ENCODE measurements around the gene SELENOO. TPM values are rescaled to one million over a fixed set of nuclear protein-coding genes. Genes with fewer than 3 reads are reported as not detected.
"Not testable (repeated sequence)": the region's sequence is repeated elsewhere in the genome, so short reads cannot be mapped to it uniquely, and the experiment has no call there.

The SELENOO gene
- 6.1 TPM for total RNA-seq

DNA sequence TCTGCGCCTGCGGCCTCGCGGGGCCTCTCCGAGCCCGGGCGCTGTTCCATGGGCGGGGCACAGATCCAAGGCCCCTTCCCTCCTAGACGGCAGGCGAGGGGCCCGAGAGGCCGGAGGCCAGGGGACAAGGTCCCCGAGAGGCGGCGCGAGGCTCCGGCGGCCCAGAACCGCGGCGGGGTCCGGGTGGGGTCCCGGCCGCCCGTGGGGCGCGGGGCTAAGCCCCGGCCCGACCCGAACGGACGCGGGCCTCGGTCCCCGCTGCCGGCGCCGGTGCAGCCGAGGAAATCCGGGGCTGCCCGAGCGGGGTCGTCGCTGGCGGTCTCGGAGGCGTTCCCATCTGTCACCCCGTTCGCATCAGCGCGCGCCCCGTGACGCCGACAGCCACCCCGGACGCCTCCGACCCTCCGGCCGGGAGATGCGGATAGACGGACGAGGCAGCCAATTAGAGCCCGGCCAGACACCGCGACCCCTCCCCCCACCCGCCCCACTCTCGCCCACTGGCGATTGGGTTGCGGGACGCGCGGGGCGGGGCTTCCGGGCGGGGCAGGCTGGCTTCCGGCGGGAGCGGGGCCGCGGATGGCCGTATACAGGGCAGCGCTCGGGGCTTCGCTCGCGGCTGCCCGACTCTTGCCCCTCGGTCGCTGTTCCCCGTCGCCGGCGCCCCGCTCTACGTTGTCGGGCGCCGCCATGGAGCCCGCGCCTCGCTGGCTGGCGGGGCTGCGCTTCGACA lies at the start of gene SELENOO:
Gene SELENOO, plus strand, starts transcription at position 551 of the 730 bp plus-strand sequence. Its CDS starts 26 bp downstream, at position 577.
- peak; percentile 100 for DNase-seq (ENCODE audit: low spot score in 2 of 2)
- FAIRE-seq = no peak

DNA sequence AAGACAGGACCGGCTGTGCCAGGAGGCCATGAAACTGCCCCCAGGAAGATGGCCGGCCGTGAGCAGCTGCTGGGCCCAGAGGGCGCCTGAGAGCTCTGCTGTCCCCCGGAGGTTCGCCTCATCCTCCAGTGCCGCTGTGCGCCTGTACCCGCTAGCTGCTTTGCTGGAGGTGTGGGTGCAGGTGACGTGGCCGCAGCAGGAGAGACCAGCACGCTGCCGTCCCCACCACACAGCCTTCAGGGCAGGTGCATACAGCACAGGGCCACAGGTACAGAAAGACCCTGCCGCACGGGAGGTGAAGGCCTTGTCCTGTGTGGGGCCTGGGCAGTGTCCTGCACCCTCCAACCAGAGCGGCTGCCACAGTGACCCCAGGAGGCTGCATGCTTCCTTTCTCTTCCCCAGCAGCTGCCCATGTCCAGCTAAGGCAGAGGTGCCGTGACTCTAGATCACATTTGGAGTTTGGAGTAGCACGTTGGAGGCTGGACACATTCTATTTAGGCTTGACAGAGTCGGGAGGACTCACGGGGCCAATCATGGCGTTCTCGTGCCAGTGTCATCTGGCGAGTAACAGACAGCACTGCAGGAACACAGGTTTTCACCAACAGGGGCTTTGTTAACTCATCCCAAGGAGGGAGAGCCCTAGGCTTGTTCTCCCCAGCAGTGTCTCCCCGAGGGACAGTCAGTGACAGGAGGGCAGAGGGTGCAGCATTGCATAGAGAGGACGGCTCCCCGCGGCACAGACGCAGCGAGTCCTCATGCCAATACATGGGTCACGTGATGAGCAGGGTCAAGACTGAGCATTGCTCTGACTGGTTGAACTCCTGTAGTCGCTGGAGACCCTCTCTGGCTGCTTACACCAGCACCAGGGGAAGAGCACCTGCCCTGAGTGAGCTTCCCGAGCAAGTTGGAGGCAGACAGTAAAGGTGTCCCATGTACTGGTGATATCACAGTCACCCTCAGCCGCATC lies 49.0 kb upstream of the SELENOO start:
- FAIRE-seq (no peak), DNase-seq (ENCODE audit: low spot score in 2 of 2) (no peak)

- FAIRE-seq (no peak), DNase-seq (ENCODE audit: low spot score in 2 of 2) (no peak)
These were observed 47.6 kb upstream of the SELENOO start for GRCh38 chr22:50153056-50153755.

DNA sequence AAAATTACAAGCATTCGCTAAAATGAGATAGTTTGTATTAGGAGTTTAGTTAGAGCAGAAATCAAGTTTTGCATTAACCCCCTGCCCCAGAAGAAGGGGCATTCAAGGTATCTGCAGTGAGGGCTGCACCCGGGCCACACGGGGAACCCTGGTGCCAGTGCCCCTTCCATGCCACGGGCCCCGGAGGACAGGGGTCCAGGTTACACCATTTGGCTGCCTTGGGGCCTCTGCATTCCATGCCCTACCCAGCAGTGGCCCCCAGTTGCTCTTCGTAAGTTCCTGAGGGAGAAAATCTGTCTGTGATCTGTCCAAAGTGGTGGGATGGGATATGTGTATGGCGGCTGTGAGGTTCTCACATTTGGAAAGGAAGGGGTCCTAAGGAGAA lies 47.1 kb upstream of the SELENOO start:
- FAIRE-seq = no peak
- no peak for DNase-seq (ENCODE audit: low spot score in 2 of 2)

GRCh38 chr22:50157709-50158375 lies 43.0 kb upstream of the SELENOO start:
- DNase-seq (ENCODE audit: low spot score in 2 of 2) (no peak), FAIRE-seq (no peak)

DNA sequence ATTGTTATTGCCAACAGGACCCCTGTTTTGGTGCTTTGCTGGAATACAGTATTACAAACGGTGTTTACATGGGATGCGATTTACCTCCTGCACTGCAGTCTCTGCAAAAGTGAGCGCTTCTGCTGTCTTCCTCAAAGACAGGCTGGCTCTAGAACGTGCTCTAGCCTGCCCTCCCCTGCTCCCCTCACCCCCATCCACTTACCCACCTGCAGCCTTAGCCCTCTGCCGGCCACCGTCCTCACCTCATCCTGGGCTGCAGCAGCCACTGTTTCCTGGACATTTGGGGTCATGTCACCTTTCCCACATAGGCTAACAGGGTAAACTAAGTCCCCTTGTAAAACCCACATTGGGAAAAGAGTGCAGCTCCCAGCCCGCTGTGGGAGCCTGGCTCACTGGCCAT lies 39.9 kb upstream of the SELENOO start:
- no peak for FAIRE-seq
- no peak for DNase-seq (ENCODE audit: low spot score in 2 of 2)

DNA sequence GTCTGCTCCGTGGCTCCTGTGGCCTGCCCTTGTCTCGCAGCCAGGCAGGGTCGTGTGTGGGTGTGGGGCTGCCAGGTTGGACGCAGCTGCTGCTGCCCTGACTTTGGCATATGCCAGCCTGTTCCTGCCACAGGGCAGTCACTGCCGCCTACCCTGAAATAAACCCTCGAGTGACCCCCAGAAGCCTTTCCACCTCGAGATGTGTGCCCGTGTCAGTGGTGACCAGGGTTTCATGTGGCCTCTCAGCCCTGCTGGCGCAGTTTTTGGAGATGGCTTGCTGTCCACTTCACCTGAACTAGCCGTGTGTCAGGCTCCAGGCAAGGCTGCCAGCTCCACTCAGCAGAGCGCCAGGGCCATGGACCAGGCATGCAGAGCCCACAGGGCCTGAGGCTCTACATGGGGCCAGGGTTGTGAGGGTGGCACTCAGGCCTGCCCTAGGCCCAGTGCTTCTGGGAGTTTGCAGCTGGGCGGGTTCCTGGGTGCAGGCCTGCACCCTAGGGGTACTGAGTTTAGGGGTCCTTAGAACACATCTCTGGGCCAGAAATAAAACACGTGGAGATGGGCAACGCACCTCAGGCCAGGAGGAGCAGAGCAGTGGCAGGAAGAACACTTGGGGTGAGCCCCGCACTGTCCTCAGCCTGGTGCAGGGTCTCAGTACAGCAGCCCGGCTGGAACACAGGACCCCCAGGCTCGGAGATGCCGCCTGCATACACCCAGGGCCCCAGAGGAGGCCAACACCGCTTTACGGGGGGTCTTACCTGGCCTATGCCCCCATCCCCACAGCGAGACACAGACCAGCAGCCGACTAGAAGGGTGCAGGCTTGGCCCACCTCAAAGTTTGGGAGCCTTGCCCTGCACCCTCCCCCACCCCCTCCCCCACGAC lies 39.1 kb upstream of the SELENOO start:
- no peak for DNase-seq (ENCODE audit: low spot score in 2 of 2)
- FAIRE-seq = no peak

- FAIRE-seq (no peak), DNase-seq (ENCODE audit: low spot score in 2 of 2) (no peak)
These were observed 38.3 kb upstream of the SELENOO start for GRCh38 chr22:50162391-50162956.

DNA sequence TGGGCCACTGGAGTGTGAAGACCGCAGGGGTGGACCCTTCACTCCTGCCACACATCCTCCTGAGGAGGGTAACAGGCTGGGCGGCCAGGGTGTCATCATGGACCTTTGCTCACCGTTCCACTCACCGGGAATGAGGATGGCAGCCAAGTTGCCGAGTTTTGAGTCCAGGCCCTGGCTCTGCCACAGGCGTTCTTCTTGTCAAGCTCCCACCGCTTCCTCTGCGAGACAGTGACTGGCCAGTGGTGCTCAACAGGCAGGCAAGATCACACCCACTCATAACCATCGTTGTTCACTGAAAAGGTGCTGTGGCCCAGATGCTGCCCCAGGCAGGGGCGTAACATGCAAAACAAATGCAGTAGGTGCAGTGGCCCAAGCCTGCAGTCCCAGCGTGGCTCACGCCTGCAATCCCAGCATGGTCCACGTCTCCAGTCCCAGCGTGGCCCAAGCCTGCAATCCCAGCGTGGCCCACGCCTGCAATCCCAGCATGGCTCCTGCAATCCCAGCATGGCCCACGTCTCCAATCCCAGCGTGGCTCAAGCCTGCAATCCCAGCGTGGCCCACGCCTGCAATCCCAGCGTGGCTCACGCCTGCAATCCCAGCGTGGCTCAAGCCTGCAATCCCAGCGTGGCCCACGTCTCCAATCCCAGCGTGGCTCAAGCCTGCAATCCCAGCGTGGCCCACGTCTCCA lies 35.2 kb upstream of the SELENOO start:
- FAIRE-seq (no peak), DNase-seq (ENCODE audit: low spot score in 2 of 2) (no peak)

DNA sequence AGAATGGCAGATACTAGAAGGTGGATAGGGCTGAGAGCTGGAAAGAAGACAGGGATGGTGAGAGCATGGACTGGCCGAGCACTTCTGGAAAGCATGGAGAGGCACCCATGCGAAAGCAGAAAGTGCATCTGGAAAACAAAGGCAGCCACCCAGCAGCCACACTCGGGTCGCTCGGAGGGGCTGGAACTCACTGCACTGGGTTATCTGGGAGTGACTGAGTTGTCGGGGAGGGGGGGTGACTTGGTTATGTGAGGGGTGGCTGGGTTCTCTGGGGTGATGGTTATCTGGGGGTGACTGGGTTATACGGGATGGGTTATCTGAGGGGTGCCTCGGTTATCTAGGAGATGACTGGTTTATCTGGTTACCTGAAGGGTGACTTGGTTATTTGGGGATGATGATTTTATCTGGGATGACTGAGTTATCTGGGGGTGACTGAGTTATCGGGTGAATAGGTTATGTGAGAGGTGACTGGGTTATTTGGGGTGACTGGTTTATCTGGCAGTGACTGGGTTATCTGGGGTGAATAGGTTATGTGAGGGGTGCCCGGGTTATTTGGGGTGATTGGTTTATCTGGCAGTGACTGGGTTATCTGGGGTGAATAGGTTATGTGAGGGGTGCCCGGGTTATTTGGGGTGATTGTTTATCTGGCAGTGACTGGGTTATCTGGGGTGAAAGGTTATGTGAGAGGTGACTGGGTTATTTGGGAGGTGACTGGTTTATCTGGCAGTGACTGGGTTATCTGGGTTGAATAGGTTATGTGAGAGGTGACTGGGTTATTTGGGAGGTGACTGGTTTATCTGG lies 32.9 kb upstream of the SELENOO start:
- DNase-seq (ENCODE audit: low spot score in 2 of 2) = no peak
- FAIRE-seq = no peak

DNA sequence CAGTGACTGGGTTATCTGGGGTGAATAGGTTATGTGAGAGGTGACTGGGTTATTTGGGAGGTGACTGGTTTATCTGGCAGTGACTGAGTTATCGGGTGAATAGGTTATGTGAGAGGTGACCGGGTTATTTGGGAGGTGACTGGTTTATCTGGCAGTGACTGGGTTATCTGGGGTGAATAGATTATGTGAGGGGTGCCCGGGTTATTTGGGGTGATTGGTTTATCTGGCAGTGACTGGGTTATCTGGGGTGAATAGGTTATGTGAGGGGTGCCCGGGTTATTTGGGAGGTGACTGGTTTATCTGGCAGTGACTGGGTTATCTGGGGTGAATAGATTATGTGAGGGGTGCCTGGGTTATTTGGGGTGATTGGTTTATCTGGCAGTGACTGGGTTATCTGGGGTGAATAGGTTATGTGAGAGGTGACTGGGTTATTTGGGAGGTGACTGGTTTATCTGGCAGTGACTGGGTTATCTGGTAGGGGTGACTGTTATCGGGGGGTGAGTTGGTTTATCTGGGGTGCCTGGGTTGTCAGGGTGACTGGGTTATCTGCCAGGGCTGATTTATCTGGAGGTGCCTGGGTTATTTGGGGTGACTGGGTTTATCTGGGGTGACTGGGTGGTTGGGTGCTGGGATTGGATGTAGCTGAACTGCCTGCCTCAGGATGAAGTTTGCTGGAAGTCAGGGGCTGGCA lies 32.2 kb upstream of the SELENOO start:
- FAIRE-seq; DNase-seq (ENCODE audit: low spot score in 2 of 2): not testable (repeated sequence)

DNA sequence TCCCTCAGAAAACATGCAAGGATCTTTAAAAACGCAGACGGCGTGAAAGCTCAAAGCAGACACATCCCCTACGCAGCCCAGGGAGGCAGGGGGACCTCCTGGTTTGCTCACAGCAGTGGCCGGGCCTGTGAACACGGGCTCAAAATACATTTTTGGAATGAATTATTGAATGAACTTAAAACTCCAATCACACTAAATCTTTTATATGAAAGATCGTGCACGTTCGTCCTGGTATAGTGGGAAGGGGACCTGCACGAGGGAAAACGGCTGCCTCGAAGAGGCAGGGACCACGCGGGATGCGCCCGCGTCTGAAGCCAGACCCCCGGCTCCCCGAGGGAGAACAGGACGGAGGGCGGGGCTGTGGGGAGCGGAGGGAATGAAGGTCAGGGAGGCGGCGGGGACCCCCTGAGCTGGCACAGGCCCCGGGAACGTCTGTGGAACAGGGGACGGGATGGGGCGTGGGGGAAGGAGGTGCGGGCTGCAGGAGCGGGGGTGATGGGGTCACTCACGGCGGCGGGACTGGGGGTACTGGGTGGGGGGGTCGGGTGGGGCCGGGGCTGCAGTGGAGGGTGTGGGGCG lies 31.5 kb upstream of the SELENOO start:
- DNase-seq (ENCODE audit: low spot score in 2 of 2) (no peak), FAIRE-seq (no peak)

GRCh38 chr22:50169774-50170341 lies 31.0 kb upstream of the SELENOO start:
- FAIRE-seq (no peak), DNase-seq (ENCODE audit: low spot score in 2 of 2) (no peak)

- no peak for FAIRE-seq
These were observed 30.1 kb upstream of the SELENOO start, which contains the start of gene PANX2 for GRCh38 chr22:50170453-50171318. PANX2 (plus strand) TSS chr22:50170731; CDS start chr22:50170731, 0 bp downstream.

DNA sequence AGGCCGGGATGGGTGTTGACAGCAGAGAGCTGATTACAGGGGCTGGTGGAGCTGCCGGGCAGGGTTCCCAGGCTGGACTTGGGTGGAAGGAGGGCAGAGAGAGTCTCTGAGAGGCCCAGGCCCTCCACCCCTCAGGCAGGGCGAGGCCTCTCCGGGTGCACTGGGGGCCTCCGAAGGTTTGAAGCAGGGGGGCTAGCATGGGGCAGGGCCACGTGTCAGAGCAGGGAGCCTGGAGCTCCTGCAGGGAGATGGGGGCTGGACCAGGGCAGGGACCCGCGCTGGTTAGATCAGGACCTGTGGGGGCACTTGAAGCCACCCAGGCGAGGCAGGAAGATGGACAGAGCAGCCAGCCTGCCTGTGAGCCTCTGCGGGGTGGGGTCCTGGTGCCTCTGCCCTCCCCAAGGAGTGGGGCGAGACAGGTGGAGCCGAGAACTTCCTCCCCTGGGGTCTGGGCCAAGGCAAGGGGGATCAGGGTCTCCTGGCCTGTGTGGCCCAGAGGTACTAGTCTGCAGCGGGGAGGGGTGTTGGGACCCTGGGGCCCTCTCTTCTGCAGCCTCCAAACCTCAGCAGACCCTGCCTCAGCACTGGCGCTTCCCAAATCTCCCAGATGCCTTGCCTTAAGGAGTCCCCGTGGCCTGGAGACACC lies 29.4 kb upstream of the SELENOO start:
- no peak for FAIRE-seq
- no peak for DNase-seq (ENCODE audit: low spot score in 2 of 2)

More at GRCh38 chr22:50170453-50171318, 30.1 kb upstream of the SELENOO start, which contains the start of gene PANX2:
- no peak for DNase-seq (ENCODE audit: low spot score in 2 of 2)

All from frontal cortex (tissue), 4 donors.